AG04450 (cell line): ENCODE measurements around the gene XPC. TPM values are rescaled to one million over a fixed set of nuclear protein-coding genes. Genes with fewer than 3 reads are reported as not detected.
"Not testable (repeated sequence)": the region's sequence is repeated elsewhere in the genome, so short reads cannot be mapped to it uniquely, and the experiment has no call there.

Source experiments
- CTCF ChIA-PET: fragments of 300-600, 350-600 bp; formaldehyde crosslinking; extraction: SDS; loops from one replicate; lab custom pipeline; 2022; ENCODE audit warnings: antibody characterized with exemption, inconsistent platforms; lab: Charles Lee
- POLR2A ChIA-PET: fragments of 350-600 bp; formaldehyde crosslinking; extraction: SDS; loops from one replicate; lab custom pipeline; 2021; ENCODE audit warnings: antibody characterized with exemption, inconsistent platforms; lab: Yijun Ruan, JAX
- DNase-seq: peaks from one replicate; pipeline ENCODE4 v3.0.0-alpha.2; 2011; ENCODE audit warnings: low read depth, low spot score
- H3K27ac ChIP-seq: one replicate; pipeline ENCODE4 v1.5.1; 2012; ENCODE audit warnings: low read depth, low read length, control low read depth
- H3K27me3 ChIP-seq: one replicate; pipeline ENCODE4 v1.6.0; 2012; ENCODE audit warnings: low read length; ENCODE audit not compliant: control insufficient read depth, insufficient read depth
- H3K4me3 ChIP-seq: 2 replicates; pipeline ENCODE4 v1.5.1; 2011; ENCODE audit warnings: mild to moderate bottlenecking, low read depth, low read length, control low read depth
- H3K9me3 ChIP-seq: 2 replicates; pipeline ENCODE4 v1.5.1; 2012; ENCODE audit warnings: low read length; ENCODE audit not compliant: control insufficient read depth, insufficient read depth
- CTCF ChIP-seq: IDR thresholded peaks from 2 replicates; pipeline ENCODE4 v1.5.1; 2011; ENCODE audit warnings: low read depth, low read length, control low read depth, inconsistent platforms
- polyA plus RNA-seq: library from polyadenylated mRNA; depleted of rRNA; stranded (reverse); fragments of >200 nt; gene quantifications from 2 replicates; pipeline ENCODE4 v1.2.3, GENCODE V29; 2011; rRNA removed

XPC gene
- polyA plus RNA-seq, 1 experiment, result 39.0 TPM

- no peak for DNase-seq
- no peak for TF ChIP-seq CTCF
- Histone ChIP-seq H3K27ac (no peak overlapping the region), H3K9me3 (no peaks in the 10 kb centered on the region), H3K27me3 (no peaks in the 10 kb centered on the region), H3K4me3 (no peak overlapping the region)
- ChIA-PET POLR2A (no interaction called here), CTCF (interaction anchor here (1.1 kb wide), 1 partner anchor 214 kb away, joined by 4 read pairs; no protein-coding TSS in a partner anchor)
These were observed 67.7 kb downstream of the XPC start for GRCh38 chr3:14110699-14111098.

- H3K9me3 ChIP-seq, POLR2A ChIA-PET, H3K27ac ChIP-seq, H3K27me3 ChIP-seq, DNase-seq, H3K4me3 ChIP-seq: not testable (repeated sequence)
- CTCF ChIA-PET, result interaction anchor here (1.1 kb wide), 1 partner anchor 213 kb away, joined by 4 read pairs; no protein-coding TSS in a partner anchor
These were observed 68.6 kb downstream of the XPC start for GRCh38 chr3:14109821-14110220.

GRCh38 chr3:14097616-14098391 lies 80.6 kb downstream of the XPC start:
- ChIA-PET POLR2A (no interaction called here), CTCF (no interaction called here)
- DNase-seq, result no peak
- Histone ChIP-seq H3K4me3 (no peak overlapping the region), H3K27ac (no peak overlapping the region), H3K9me3 (no peaks in the 10 kb centered on the region), H3K27me3 (peaks cover 6% of the 10 kb centered on the region)
- TF ChIP-seq CTCF, result no peak

GRCh38 chr3:14096742-14097141 lies 81.7 kb downstream of the XPC start:
- Histone ChIP-seq H3K4me3 (no peak overlapping the region), H3K27ac (no peak overlapping the region), H3K27me3 (peaks cover 6% of the 10 kb centered on the region), H3K9me3 (no peaks in the 10 kb centered on the region)
- ChIA-PET CTCF (no interaction called here), POLR2A (no interaction called here)
- no peak for TF ChIP-seq CTCF
- no peak for DNase-seq

Other genes with a start within 250 kb of the XPC start
- 9.8 and 11.4 TPM in 2 replicates for gene CHCHD4, start 53.7 kb downstream of the XPC start, polyA plus RNA-seq
- 111 and 117 TPM in 2 replicates for gene TMEM43, start 53.5 kb downstream of the XPC start, polyA plus RNA-seq
- 7.4 and 11.9 TPM in 2 replicates for gene LSM3, start 216 bp upstream of the XPC start, polyA plus RNA-seq
- gene SLC6A6, start 224.0 kb upstream of the XPC start, polyA plus RNA-seq, result 30.8 and 33.5 TPM in 2 replicates